Mammary epithelial cell (primary cell): ENCODE measurements around the gene TMSB4X.

ENCODE experiments used
- CTCF ChIP-seq, 2 donors: IDR thresholded peaks in 1 of 2; conservative IDR thresholded peaks in 1 of 2; 2 replicates each; pipeline ENCODE4 v1.5.1; 2011 to 2012; ENCODE audit warnings: inconsistent platforms in 2 of 2, low read length in 2 of 2, mild to moderate bottlenecking in 2 of 2, control low read depth in 1 of 2, low read depth in 1 of 2; ENCODE audit not compliant: insufficient read depth in 1 of 2; ENCODE audit errors: extremely low read depth in 1 of 2
- EZH2 ChIP-seq: IDR thresholded peaks from 2 replicates; pipeline ENCODE4 v1.6.1; 2012; ENCODE audit warnings: low read length, inconsistent platforms, borderline replicate concordance

DNA sequence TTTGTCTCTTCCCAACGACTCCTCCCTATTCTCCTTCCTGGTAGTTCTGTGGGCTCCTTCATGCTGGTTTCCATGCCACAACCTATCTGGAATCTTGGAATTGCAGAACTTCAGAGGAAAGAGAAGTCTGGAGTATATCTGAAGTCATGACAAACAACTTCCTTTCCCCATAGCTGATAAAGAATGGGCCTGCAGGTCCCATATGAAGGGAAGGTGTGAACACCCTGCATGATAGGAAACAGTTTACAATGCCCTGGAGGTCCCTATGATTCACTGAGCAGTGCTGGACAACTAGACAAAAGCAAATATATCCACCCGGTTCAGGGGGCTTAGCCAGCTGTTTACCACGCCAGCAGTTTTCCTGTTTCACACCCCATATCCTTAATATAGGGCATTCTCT, 50.1 kb downstream of the TMSB4X start:
- no peak for TF ChIP-seq CTCF (conservative IDR thresholded peaks at IDR 0.05 in 1 of 2, IDR thresholded peaks at IDR 0.05 in 1 of 2; ENCODE audit: extremely low read depth in 1 of 2, insufficient read depth in 1 of 2, low read depth in 1 of 2, low read length in 2 of 2)
- no peak for TF ChIP-seq EZH2
